GM21825 (cell line): Measurements from ENCODE around the gene CDH18.

ENCODE experiments used
- ATAC-seq: cut with Tn5 transposase; IDR thresholded peaks from one replicate; pipeline ENCODE4 v1.9.1; 2021; ENCODE audit warnings: mild to moderate bottlenecking, moderate library complexity; ENCODE audit not compliant: unreplicated experiment

CDH18 gene

DNA sequence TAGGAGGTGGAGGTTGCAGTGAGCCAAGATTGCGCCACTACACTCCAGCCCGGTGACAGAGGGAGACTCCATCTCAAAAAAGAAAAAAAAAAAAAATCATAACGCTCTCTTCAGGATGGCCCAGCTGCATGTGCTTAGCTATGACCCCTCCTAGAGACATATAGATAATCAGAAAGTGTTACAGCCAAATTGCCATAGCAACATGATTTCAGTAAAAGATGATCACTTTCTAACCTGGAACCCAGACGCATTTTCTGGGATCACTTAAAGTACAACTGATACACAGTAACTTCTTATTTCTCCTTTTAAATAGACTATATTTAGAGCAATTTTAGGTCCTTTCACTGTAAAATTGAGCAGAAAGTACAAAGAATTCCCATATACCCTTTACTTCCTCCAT is 372.9 kb downstream of the CDH18 start:
- no peak for ATAC-seq

DNA sequence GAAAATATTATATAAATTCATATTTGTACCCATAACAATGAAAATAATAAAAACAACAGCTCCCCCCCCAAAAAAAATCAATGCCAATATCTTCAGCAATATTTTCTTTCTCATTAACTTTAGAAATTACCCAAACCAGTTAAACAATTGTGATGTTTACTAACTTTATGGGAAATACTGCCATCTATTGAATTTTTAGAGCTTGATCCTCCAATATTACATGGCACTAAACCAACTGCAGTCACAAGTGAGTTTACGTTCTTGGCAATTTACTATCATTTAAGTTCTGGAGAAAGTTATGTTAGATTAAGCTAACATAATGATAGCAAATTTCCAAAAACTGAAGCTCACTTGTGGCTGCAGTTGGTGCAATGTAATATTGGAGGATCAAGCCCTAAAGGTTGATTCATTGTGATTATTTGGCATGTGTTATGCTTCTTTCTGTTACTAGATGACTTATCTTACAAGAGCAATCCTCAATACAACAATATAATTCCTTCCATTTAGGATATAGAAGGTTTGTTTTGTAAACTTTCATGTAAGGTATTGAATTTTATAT is 379.5 kb downstream of the CDH18 start:
- no peak for ATAC-seq

DNA sequence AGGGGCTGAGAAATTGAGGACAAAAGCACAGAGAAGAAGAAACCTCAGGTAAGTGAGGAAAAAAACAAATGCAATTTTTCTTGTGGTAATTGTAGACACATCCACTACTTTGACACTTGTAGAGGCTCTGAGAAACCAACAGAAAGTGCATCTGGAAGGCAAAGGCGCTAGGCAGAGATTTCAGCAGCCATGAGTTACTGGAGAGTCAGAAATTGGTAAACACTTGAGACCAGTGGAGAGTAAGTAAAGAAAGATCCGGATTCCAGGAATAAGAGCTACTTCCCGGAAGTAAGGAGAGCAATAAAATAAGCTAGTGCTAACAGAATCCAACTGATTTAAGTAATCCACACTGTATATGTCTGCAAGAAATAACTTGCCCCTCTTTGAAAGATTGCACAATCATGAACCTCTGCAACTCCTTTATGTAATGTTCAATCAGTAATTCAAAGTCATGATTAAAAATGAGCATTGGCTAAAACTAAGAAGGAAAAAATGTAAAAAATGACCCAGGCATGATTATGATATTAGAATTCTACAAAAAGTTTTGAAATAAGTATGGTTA is 382.1 kb downstream of the CDH18 start:
- no peak for ATAC-seq

DNA sequence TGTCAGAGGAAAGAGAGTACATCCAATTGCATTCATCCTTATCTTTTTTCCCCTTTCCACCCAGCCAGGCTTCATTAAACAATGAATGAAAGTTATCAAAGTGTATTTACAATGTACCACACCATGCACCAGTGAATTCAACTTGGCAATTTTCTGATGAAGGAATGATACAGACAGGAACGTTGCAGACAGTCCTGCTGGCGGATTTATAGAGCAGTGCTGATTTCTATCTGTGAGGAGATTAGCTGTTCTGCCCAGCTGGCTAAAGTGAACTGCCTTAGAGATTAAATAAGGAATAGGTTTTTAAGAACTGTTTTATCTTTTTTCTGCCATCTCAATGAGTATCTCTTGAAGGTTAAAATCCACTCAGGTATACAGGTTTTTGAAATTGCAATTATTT is 403.9 kb downstream of the CDH18 start:
- no peak for ATAC-seq

DNA sequence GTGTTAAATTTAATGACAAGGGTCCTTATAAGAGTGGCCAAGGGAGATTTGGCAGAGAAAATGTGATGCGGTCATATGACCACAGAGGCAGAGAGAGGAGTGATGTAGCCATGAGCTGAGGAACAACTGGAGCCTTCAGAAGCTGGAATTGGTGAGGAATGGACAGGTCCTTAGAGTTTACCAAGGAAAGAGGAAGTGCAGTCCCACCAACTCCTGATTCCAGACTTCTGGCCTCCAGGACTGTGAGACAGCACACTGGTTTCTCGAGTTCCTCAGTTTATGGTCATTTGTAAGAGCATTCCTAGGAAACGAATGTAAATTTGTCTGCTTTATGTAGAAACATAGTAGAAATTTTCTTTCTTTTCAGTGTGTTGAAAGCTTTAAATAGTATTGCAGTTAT is 410.1 kb downstream of the CDH18 start:
- ATAC-seq = no peak

DNA sequence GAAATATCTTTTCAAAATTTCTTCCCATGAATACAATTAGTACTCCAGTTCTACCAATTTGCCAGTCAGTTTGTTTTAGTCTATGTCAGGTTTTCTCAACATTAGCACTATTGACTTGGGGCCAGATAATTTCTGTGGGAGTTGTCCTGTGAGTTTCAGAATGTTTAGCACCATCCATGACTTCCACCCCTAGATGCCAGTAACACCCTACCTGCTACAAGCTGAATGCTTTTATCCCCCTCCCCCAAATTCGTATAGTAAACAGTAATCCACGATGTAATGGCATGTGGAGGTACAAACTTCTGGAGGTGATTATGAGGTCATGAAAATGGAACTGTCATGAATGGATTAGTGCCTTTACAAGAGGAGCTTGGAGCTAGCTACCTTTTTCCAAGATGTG is 420.0 kb downstream of the CDH18 start:
- ATAC-seq = no peak

DNA sequence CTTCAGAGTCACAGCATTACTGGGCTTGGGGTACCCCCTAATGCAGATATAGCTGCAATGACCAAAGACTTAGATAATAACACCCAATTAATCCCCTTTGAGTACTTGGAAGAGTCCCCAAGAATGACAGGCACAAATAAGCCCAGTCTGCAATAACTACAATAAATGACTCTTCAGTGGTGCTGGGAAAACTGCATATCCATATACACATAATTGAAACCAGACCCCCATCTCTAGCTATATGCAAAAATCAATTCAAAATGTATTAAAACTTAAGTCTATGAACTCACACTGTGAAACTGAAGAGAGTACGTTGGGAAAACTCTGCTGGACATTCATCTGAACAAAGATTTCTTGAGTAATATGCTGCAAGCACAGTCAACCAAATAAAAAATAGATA is 422.5 kb downstream of the CDH18 start:
- ATAC-seq = no peak

DNA sequence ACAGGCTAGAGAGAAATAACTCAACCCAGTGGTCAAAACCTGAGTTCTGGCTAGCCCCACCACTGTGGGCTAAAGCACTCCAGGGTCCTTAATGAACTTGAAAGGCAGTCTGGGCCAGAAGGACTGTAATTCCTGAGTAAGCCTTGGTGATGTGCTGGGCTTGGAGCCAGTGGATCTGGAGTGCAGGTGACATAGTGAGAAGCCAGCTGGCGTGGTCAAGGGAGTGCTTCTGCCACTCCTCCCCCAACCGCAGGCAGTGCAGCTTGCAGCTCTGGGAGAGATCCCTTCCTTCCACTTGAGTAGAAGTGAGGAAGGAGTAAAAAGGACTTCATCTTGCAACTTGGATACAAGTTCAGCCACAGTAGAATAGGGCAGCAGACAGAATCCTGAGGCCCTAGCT is 424.0 kb downstream of the CDH18 start:
- no peak for ATAC-seq

DNA sequence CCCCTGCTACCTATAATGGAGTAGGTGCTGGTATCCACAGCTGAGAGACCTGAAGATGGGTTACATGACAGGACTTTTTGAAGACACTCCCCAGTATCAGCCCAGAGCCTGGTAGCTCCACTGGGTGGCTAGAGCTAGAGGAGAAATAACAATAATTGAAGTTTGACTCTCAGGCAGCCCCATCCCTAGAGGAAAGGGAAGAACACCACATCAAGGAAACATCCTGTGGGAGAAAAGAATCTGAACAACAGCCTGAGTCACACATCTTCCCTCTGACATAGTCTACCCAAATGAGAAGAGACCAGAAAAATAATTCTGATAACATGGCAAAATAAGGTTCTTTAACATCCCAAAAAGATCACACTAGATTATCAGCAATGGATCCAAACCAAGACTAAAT is 432.1 kb downstream of the CDH18 start:
- no peak for ATAC-seq

DNA sequence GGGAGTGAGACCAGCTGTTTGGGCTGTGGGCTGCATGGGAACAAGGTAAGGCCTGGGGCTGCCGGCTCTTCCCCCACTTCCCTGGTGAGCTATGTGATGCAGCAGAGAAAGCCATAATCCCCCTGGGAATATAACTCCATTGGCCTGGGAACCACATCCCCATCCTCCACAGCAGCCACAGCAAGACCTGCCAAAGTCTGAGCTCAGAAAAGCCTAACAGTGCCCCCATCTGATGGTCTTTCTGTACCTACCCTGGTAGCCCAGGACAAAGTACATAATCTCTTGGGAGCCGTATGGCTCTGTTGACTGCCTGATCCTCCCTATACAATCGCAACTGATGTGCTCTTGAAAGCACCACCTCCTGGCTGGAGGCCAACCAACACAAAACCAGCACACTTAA is 432.6 kb downstream of the CDH18 start:
- no peak for ATAC-seq

DNA sequence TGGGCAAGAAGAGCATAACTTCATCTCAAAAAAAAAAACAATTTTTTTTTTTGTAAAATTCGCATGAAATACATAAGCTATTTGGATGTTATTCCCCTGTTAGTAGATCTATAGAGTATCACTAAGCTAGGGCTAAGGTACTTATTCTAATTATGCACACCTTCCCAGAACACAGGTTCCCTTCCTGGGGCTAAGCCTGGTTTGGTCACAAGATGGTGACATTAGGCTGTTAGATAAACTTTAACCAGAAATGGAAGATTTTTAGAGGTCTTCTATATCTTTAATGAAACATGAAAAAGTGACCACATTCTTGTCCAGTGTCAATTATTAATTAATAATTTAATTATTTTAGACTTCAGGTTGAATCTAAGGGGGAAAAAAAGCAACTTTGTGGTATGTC is 433.5 kb downstream of the CDH18 start:
- ATAC-seq = no peak

DNA sequence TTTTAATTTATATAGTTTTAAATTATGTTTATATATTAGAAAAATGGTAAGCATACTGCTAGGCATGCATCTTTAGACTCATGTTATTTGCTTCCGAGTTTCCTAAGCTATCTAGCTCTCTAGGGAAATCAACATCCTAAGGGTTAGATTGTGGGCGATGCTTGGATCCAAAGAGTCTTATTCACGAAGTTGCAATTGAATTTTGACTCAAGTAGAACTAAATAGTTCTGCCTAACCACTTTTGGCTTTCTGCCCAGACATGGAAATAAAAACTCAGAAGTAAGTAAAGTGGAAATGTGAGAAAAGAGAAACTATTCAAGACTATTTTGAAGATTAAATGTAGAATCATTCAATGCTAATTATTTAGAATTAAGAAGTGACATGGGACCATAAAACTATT is 440.4 kb downstream of the CDH18 start:
- no peak for ATAC-seq

DNA sequence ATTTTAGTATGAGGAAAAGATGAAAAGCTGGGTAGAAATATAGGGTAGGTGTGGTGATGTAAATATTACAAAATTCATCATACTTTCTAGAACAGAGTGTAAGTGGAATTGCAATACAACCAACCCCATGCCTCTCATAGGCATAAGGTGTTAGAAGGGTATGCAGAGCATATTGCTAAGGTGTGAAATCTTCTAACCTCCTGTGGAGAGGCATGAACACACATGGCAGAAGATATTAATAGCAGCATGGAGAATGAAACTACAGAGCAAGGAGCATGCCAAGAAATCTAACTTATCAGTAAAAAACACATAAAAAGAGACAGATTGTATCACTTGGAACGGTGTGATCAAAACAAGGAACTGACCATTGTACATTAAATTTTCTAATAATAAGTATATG is 441.5 kb downstream of the CDH18 start:
- ATAC-seq = no peak

DNA sequence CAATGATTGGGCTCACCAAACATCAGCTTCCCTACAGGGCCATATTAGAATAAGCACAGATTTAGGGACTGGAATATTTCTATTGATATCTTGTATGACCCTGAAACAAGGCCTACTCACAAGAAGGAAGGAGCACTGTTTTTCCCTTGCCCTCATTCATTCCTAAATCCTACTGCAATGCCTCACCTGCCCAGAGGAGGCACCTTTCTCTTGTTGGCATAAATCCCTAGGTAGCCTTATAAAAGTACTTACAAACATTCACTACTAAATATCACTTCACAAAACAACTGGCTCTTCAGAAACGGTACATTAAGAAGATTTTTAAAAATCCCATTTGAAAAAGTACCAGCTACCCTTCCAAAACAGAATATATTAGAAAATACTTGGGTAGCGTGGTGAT is 449.4 kb downstream of the CDH18 start:
- ATAC-seq = no peak

DNA sequence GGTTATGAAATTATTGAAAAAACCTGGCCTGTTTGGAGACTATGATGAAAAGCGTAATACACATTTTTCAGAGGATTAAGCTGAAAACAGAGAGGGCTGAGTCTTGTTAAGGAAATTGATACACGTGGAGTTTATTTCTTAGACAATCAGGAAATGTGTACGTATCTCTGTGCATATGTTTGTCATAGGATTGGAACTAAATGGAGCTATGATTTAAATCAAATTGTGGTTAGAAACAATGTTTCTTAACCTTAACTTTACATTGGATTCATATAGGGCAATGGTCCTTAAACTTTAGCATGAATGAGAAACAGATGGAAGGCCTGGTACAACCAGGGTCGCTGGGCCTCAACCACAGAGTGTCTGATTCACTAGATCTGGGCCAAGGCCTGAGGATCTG is 451.6 kb downstream of the CDH18 start:
- no peak for ATAC-seq

DNA sequence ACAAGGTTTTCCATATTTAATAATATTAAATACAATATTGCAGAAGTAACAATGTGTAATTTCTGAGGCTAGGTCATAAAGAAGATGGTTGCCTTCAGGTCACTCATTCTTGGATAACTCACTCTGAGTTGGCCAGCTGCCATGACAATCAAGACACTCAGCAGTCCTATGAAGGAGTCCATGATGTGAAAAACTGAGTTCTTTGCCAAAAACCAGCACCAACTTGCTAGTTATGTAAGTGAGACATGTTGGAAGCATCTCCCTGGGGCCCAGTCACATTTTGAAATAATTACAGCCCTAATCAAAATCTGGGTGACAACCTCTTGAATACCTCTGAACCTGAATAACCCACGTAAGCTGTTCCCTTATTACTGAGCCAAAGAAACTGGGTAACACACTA is 453.2 kb downstream of the CDH18 start:
- ATAC-seq = no peak

DNA sequence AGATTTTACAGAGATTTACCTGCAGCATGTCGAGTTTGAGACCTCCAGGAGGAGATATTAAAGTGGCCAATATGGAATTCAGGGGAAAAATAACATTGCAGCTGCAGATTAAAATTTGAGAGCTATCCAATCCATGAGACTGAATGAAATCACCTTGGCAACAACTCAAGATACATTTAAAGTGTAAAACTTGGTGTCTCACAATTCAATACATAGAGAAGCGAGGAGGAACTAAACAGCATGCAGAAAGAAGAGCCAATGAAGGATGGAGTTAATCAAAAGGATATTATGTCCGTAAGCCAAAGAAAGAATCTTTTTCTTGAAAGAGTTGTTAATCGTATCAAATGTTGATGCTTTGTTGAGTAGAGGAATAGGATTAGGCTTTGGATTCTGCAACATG is 455.1 kb downstream of the CDH18 start:
- no peak for ATAC-seq

DNA sequence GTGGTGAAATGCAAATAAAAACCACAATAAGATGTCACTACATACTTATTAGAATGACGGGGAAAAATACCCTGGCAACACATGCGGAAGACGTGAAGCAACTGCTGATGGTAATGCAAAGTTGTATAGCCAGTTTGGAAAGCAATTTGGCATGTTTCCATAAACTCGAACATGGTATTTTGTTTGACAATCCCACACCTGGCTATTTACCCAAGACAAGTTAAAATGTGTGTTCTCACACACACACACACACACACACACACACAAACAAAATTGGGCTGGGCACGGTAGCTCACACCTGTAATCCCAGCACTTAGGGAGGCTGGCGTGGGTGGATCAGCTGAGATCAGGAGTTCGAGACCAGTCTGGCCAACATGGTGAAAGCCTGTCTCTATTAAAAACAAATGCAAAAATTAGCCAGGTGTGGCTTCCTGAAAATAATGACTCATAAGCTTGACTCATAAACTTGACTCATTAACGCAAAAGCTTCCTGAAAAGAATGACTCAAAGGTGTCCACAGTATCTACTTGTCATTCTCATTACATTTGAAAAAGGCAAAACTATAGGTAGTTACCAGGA is 456.5 kb downstream of the CDH18 start:
- no peak for ATAC-seq

DNA sequence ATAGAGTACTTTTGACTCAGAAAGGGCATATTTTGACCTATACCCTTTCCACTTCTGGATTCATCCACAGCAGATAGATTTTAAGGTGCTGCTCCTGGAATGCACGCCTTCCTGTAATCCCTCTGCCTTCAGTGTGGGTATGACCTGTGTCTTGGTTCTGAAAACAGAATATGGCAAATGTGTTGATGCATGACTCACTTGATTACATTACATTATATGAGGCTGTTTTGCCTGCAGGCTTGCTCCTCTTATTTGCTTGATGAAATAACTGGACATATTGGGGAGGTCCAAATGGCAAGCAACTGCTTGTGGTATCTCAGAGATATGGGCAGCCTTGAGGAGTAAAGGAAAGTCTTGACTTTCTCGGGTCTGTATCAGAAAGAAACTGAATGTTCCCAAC is 468.6 kb downstream of the CDH18 start:
- ATAC-seq = no peak

DNA sequence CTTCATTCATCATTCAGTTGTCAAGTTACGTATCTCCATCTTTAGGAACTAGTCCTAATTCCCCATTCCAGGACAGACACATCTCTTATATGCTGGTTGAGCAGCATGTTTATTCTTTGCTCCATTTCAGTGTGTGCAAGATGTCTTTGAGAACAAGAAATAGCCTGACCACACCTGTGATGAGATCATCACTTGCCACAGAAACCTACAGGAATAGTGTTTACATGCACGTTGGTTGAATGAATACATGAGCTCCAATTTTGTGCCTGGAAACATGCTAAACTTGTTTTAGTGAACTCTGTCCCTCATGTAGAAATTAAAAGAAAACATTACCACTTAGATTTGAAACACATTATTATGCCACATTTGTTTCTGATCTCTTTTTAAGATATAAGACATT is 489.1 kb downstream of the CDH18 start:
- no peak for ATAC-seq

DNA sequence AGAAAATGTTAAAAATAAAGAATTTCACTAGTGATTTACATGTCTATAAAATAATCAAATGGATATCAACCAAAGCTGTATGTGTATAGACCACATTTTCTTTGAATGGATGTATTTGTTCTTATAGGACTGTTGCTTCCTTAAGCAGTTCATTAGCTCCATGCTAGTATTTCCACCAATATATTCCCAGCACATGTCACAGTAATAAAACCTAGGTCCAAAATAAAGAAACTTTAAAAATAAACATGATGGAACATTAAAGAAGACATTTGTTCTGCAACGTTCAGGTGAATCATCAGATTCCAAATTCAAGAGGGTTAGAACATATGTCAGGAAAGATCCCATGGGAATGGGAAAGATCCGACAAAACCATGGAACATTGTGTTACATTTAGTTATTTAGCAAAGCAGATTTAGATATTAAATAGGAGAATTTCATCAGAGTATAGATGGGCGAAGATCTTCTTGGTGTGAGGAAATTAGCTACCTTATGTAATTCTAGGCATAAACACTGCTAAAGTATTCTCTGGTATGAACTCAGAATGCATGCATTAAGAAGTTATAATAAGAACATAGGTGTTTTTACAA is 490.7 kb downstream of the CDH18 start:
- ATAC-seq = no peak

DNA sequence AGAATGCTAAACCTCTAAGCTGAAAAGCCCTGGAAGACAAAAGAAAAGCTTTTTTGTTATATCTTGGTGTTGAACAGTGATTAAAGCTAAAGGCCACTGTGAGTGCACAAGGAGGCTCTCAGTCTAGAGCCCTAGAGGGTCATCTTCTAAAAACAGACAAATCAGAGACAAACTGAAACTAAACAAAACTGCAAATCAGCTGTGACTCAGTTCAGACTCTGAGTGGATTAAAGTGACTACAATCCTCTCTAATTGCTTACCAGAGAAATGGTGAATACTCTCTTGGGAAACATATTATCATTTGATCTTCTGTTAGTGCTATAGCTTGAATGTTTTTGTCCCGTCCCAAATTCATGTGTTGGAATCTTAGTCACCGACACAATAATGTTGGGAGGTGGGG is 491.9 kb downstream of the CDH18 start:
- no peak for ATAC-seq

DNA sequence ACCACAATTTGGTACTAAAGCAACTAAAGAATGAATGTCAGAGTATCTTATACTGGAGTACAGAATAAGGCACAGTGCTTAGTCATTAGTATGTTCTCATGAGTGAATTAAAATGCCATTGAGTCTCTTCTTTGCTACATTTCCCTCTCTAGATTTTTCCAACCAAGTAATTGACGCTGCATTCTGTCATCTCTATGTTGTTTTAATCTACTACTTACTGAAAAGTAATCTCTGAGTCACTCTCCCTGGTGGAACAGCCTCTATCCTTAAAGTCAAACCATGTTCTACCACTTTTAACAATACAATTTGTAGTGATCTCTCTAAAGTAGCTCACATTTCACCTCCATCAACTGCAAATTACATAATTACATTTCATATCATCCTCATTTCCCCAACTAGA is 495.1 kb downstream of the CDH18 start:
- ATAC-seq = no peak
